Measurements from ENCODE around the gene SMIM35.

Gene SMIM35

DNA sequence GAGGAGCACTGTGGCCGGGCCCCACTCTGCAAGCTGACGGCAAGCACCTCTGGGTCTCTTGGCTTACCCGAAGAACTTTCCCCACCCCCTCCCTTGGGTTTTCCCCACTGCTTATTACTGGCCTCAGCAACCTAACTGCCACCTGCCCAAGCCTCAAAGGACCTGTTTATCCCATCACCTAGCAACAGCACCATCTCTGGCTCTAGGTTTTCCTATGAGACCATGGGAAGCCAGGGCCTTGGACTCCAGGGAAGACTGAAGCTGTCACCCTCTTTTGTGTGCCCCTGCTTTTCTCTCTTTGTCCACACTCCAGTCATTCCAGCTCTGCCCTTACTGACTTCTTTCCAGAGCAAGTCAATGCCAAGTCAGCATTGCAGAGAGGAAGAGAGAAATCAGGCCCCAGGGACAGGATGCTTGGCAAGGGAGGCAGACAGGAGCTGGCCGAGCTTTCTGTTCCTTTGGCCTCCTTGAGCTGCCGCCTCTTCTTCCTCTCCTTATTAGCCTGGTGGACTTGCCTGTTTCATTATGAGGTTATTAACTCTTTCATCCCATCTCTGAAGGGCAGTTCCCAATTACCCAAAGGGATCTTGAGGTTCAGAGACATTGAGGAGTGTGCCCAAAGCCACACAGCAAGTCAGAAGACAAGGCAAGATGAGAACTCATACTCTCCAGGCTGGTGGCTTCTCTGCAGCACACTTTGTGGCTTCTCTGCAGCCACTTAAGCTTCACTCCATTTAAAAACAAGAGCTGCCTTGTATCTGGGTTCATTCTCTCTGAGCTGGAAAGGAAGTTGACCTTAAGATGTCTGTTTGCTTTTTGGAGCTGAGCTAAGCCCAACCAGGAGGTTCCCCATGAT, at the start of gene SMIM35:
Gene SMIM35, minus strand, starts transcription at position 51 of the 856 bp plus-strand sequence. CDS start 206 bp downstream, outside the sequence.
- DNase-seq (ENCODE audit: low read depth in 1 of 2, low spot score in 1 of 2) = no peak

DNA sequence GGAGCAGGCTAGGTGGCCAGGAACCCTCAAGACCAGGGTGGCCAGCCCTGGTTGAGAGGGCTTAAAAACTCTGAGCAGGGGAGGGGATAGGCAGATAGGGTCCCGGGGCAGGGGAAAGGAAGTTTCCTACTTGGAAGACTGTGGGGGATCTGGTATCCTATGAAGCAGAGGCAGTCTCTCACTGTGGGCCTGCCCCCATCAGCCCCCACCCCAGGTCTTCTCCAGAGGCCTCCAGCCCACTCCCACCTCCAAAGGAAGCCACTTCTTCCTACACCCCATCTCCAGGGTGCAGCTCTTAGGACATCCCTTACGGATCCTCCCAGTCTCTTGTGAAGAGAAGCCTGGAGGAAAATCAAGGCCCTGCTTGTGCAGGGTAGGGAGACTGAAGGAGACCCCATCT, 49.6 kb upstream of the SMIM35 start:
- no peak for DNase-seq (ENCODE audit: low read depth in 1 of 2, low spot score in 1 of 2)

DNA sequence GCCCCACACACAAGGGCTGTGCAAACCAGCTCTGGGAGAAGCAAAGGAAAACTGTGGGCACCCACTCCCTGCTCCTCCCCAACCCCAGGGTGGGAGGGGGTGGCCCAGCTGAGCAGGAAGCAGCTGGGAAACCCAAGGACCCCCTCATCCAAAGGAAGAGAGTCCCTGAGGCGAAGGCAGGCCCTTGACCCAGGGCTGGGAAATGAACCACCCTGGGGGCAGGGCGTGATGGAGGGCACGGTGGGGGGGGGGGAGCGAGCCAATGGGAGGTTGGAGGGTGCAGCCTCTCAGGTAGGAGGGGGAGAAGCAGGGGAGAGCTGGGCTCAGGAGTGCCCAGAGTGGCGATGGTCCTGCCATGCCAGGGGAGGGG, 49.0 kb upstream of the SMIM35 start:
- DNase-seq (ENCODE audit: low read depth in 1 of 2, low spot score in 1 of 2) = no peak

DNA sequence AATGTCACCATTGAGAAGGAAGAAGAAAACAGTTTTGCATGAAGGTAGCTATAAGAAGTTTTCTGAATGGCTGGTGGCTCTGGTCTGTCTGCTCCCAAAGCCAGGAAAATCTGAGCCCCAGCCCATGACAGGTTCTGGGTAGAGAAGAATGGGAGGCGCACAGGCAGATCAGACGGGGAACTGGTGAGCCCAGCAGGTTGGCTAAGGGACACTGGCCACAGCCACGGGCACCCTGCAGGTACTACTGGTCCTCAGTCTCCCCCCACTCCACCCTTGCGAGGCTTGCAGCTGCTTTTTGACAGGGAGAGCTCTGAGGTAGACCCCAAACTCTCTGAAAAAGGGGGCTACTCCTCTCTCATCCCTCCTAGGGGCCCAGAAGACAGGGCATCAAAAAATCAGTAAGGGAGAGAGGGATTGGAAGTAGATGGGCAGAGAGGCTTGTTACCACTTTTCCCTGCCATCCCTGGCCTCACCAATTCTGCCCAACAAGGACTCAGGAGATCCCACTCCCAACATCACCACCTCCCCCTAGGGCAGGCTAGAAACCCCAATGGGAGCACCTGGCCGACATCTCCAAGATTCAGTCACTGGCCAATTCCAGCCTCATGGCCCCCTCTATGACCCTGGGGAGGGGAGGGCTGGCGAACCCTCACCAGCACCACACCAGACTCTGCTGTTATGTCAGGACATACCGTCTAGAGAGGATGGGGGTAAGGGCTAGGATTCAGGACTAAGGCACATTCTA, 48.5 kb upstream of the SMIM35 start:
- no peak for DNase-seq (ENCODE audit: low read depth in 1 of 2, low spot score in 1 of 2)

GRCh38 chr11:118133816-118134215, 47.1 kb upstream of the SMIM35 start:
- no peak for DNase-seq (ENCODE audit: low read depth in 1 of 2, low spot score in 1 of 2)

DNA sequence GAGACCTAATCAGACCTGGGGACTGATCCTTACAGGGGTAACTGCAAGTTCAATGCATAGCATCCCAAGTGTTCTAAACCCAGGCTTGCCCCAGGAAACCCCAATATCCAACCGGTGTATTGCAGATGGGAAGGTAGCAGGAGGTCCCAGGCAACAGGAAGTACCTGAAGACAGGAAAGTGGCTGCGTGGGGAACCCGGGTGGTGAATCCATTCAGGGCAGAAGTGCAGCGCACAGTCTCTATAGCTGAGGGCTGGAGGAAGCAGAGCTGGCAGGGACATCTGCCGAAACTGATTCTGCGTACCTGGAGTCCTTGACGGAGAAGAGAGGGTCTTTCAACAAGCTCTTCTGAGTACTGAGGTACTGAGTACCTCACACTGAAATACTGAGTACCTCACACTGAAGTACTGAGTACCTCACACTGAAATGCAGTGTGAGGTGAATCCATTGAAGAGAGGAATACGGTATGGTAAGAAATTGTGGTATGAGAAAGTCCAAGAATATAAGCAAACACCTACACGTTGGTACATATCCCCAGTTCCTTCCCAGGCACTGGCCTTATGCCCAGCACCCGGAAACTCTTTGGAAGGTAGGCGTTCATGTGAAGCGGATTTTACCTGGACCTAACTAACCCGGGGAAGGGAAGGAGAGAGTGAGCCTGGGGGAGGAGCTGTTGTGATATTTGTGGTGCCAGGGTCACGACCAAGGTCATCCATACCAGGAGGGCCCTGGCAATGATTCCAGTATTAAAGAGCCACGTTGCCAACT, 45.8 kb upstream of the SMIM35 start:
- no peak for DNase-seq (ENCODE audit: low read depth in 1 of 2, low spot score in 1 of 2)

- DNase-seq (ENCODE audit: low read depth in 1 of 2, low spot score in 1 of 2) = no peak
These were observed 42.9 kb upstream of the SMIM35 start for GRCh38 chr11:118129471-118130172.

DNA sequence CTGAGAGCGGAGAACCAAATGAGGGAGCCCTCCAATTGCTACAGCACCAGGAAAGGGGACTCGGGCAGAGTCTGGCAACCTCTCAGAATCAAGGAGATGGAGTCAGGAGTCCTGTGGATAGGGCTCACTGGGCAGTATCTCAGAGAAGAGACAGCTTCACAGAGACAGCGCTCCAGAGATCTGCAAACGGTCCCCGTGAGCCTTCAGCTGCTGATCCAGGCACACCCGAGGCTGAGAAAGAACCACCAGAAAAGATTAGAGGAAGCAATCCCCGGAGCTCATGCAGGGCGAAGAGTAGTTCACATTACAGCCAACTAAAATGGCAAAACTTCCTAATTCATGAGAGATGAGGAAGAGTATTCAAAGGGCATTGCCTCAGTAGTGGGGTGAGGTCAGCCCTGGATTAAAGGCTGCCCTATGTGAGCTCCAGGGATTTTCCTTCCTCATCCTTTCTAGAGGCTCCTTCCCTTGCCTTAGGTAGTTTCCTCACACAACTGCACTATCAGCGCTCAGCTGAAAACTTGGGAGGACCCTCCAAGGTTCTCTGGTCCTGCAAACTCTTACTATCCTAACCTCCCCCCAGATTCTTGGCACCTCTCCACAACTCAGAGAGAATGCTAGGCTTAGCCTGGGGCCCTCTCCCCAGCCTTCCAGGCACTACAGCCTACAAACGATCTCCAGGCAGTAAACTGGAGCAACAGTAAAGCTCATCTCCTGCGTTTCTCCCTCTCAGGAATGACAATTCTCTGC, 42.1 kb upstream of the SMIM35 start:
- no peak for DNase-seq (ENCODE audit: low read depth in 1 of 2, low spot score in 1 of 2)

DNA sequence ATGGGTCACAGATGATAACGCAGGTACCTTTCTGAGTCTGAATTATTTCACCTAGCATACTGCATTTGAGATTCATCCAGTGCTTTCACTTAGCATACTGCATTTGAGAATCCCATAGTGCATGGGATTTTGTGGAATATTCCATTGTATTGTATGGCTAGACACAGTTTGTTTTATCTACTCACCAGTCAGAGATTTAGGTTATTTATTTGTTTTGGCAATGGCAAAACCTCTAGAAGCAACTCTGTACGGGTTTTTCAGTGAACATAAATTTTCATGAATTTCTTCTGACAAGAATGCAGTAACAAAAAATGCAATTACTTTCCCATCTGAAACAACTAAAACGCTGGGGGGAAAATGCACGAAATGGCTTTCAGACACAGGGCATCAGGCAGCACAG, 41.5 kb upstream of the SMIM35 start:
- DNase-seq (ENCODE audit: low read depth in 1 of 2, low spot score in 1 of 2) = no peak

DNA sequence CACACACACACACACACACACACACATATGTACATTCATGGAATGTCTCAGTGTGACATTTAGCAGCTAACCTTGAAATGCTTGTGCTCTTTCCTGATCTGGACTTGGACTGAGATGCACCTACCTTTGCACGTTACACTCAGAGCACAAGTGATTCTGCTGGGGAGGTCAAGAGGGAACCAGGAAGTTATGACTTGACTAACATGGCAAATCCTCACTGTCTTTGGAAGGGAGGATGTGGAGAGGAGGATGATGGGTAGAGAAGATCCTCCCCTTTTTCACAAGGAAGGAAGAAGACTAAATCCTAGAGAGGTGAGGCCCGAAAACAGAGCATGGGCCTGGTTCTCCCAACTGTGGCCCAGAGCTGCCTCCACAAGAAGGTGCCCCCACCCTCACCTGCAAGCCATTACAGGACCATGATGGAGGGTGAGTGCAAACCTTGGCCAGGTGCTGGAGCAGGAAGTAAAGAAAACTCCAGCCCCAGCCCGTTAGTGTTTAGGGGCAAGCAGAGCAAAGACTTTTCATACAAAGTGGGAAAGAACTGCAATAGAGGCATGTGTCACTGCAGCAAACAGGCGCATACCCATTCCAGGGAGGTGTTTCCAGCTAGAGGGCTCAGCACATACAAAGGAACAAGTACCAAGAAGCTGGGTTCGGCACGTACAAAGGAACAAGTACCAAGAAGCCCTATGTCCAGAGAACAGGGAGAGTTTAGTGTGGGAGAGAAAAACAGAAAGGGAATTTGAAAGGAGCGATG, 39.5 kb upstream of the SMIM35 start:
- DNase-seq (ENCODE audit: low read depth in 1 of 2, low spot score in 1 of 2) = no peak

GRCh38 chr11:118124929-118125535, 38.3 kb upstream of the SMIM35 start:
- no peak for DNase-seq (ENCODE audit: low read depth in 1 of 2, low spot score in 1 of 2)

GRCh38 chr11:118120793-118121192, 34.0 kb upstream of the SMIM35 start:
- no peak for DNase-seq (ENCODE audit: low read depth in 1 of 2, low spot score in 1 of 2)

- no peak for DNase-seq (ENCODE audit: low read depth in 1 of 2, low spot score in 1 of 2)
These were observed 31.2 kb upstream of the SMIM35 start for GRCh38 chr11:118117790-118118601.

GRCh38 chr11:118115048-118115447, 28.3 kb upstream of the SMIM35 start:
- DNase-seq (ENCODE audit: low read depth in 1 of 2, low spot score in 1 of 2) = no peak

GRCh38 chr11:118114266-118114665, 27.5 kb upstream of the SMIM35 start:
- DNase-seq (ENCODE audit: low read depth in 1 of 2, low spot score in 1 of 2) = no peak

DNA sequence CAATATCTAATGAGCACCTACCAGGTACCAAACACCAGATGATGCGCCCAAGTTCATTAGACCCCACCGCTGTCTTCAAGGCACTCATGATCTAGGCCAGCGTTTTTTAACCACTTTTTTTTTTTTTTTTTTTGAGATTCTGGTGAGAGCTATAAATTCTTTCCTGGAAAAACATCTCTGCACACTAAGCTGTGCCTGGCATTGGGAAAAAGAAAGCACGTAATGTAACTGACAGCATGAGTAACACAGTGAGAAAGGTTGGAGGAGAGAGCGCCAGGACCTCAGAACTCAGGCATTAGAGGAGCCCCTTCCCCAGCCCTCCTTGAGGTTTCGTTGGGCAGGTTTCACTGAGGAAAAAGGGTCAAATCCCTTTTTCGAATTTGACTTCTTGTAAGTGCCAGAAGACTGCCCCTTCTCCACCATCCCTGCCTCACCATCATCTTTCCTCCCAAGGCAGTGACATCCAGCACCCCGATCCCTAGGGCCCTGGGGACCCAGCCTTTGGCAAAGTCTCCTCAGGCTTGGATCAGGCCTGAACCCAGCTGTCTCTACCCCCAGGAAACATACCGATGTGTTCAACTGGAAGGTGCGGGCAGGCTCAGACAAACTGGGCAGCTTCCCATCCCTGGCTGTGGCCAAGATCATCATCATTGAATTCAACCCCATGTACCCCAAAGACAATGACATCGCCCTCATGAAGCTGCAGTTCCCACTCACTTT, 26.1 kb upstream of the SMIM35 start:
- DNase-seq (ENCODE audit: low read depth in 1 of 2, low spot score in 1 of 2) = no peak

GRCh38 chr11:118111744-118112035, 24.9 kb upstream of the SMIM35 start:
- DNase-seq (ENCODE audit: low read depth in 1 of 2, low spot score in 1 of 2) = no peak
